Coronary artery (tissue), 2 donors: ENCODE results near the gene ARHGAP23.

Source experiments
- DNase-seq: peaks from one replicate; pipeline ENCODE4 v3.0.0-alpha.2; 2017; ENCODE audit warnings: low spot score
- H3K27ac ChIP-seq, 2 donors: fragments of 200-600 bp; sonication (generic); one replicate each; pipeline ENCODE4 v1.5.1; 2016 to 2019
- H3K4me3 ChIP-seq: fragments of 200-600 bp; sonication (generic); 2 replicates; pipeline ENCODE4 v1.5.1; 2016; ENCODE audit warnings: mild to moderate bottlenecking, moderate library complexity
- CTCF ChIP-seq: fragments of 200-600 bp; sonication (generic); IDR thresholded peaks from one replicate; pipeline ENCODE4 v1.5.1; 2019; ENCODE audit warnings: antibody characterized with exemption

ARHGAP23 gene

GRCh38 chr17:38427160-38427949 is 909 bp upstream of the ARHGAP23 start:
- Histone ChIP-seq H3K27ac (peak overlapping the region; percentile 91 to 99), H3K4me3 (peak overlapping the region; percentile 100)
- no peak for DNase-seq
- TF ChIP-seq CTCF = no peak

DNA sequence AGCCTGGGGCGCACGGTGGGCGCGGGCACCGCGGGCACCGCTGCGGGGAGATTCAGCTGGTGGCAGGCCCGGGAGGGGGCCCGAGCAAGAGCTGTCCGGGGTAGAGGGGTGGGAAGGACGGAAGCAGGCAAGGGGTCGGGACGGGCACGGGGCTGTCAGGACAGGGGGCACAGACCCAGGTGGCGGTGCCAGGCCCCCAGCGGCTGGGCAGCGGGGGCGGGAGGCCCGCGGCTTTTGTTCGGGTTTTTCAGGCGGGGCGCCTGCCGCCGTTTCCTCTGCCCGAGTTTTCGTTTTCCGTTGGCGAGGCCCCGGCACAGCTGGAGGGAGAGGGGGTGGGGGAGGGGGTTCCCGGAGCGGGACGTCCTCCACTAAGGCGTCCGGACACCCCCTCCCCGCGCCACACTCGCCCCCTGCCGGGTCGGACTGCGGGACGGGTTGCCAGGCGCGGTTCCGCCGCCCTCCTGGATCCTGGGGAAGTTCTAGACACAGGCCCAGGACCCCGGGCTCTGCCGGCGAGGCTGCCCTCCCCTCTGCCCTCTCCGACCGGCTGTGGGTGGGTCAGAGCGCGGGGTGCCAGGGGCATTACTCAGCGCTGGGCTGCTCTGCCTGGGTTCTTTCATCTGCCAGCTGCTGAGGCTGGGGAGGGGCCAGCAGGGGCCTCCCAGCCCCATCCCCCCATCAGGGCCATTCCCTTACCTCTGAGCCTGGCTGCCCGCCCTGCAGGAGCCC is 543 bp downstream of the ARHGAP23 start:
- TF ChIP-seq CTCF = no peak
- no peak for DNase-seq
- Histone ChIP-seq H3K4me3 (peak overlapping the region; percentile 100), H3K27ac (peak overlapping the region; percentile 91 to 99)

DNA sequence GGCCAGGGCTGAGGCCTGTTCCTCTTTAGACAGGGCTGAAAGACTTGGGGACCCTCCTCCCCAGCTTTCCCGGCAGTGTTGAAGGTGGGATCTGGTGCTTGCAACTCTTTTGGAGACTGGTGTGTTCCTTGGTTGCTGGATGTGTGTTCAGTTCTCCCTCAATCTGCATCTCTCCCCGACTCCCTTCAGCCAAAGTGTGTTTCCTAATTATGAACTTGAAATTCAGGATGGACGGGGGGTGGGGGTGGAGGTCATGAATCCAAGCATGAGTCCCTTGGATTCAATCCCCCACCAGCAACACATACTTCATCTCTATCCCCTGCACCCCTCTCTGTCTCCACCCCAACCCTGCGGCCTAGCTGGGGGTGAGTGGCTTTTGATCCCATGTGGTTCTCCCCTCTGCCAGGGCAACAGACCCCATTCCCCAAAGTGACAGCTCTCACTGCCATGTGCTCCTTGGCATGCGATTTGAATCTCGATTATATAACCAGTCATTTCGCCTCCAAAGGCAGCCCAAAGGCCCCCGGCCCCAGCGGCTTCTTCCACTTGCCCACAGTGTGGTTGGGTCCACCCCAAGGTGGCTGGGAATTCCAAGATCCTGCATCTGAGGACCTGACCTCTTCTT is 1.3 kb downstream of the ARHGAP23 start:
- DNase-seq = no peak
- peak overlapping the region; percentile 100 for H3K4me3 ChIP-seq

DNA sequence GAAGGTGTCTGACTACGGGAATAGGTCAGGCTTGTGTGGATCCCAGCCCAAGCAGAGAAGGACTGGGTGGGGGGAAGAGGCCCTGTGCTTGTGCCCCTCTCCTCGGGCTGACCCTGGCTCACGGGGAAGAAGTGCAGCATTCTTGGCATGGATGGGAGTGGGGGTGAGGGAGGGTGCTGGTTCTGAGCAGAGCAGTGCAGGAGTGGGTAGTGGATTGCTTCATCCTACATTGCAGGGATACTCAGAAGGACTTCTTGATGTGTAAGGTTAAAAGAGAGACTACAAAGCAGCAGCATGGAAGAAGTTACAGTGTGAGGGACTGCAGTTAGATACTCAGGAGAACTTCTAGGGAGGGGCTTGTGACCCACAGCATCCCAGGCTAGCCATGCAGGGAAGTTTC is 2.1 kb downstream of the ARHGAP23 start:
- H3K4me3 ChIP-seq = peak overlapping the region; percentile 100
- H3K27ac ChIP-seq = peak overlapping the region; percentile 91 to 99
- DNase-seq = no peak

More for the DNA sequence above, 1.3 kb downstream of the ARHGAP23 start:
- no peak for TF ChIP-seq CTCF
- H3K27ac ChIP-seq = peak overlapping the region; percentile 91 to 99

DNA sequence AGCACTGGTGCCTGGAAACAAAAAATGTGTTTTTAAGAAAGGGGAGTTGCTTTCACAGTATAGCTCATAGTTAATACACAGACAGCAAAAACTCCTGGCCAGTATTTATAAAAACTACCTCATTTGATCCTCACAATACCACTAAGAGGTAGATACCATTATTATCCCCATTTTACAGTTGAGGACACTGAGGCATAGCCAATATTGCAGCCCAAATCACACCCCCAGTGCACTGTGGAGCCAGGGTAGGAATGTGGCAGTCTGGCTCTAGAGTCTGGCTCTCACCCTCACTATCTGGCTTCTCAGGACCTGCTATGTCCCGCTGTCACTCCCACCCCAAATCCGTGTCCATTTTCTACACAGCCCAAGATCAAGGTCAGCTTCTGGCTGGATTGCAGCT is 2.6 kb downstream of the ARHGAP23 start:
- Histone ChIP-seq H3K4me3 (peak overlapping the region; percentile 2), H3K27ac (peak overlapping the region; percentile 91 to 99)
- no peak for TF ChIP-seq CTCF
- DNase-seq = no peak

More for the DNA sequence above, 2.1 kb downstream of the ARHGAP23 start:
- TF ChIP-seq CTCF = no peak

DNA sequence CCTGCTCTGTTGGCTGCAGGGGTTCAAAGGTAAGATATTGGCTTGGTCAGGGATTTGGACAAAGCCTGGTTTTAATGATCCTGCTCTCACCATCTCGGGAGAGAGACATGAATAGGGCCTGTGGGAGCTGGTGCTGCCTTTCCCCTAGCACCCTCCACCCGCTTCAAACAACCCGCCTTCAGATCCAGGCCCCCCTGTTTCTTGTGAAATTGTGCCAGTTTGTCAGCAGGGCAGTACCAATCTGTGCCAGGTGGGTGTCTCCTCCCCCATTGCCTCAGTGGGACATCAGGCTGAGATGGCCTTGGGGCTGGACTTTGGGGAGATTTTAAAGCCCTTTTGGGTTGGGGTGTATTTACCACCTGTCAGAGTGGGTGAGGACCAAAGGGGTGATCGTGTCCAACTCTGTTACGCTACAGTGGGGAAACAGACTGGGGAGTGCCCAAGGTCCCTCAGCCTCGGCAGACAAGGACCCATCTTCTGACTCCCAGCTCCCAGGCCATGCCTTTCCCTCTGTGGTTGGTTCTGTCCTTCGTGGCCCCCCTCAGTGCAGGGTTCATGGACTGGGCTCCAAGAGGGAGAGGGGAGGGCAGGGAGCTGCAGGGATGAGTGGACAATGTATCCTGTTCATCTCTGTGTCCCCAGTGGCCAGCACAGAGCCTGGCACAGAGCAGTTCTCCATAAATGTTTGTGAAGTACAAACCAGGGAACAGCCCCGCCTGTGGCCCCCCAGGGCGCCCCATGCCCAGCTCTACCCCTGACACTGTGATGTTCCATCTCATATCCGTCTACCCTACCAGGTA is 3.3 kb downstream of the ARHGAP23 start:
- H3K27ac ChIP-seq = peak overlapping the region in 1 of 2 donors; percentile 99

More for the DNA sequence above, 3.3 kb downstream of the ARHGAP23 start:
- peak overlapping the region; percentile 2 for H3K4me3 ChIP-seq
- no peak for DNase-seq
- TF ChIP-seq CTCF = no peak
